Endothelial cell of umbilical vein (primary cell): Measurements from ENCODE around the gene ATXN10. TPM values are rescaled to one million over a fixed set of nuclear protein-coding genes. Genes with fewer than 3 reads are reported as not detected.

Source experiments
- BruUV-seq: library from RNA; stranded (reverse); fragments of 400-500 nt; replicated peaks from 2 replicates; lab custom pipeline; 2021; lab: Mats Ljungman, UMichigan
- CTCF ChIA-PET: fragments of 300-600, 350-600 bp; sonication (Branson Sonifier 250); formaldehyde crosslinking; loops from one replicate; lab custom pipeline; 2021; ENCODE audit warnings: antibody characterized with exemption, inconsistent platforms; lab: Charles Lee
- POLR2A ChIA-PET: fragments of 300-600, 350-600 bp; sonication (Branson Sonifier 250); formaldehyde crosslinking; loops from one replicate; lab custom pipeline; 2021; ENCODE audit warnings: antibody characterized with exemption, inconsistent platforms; lab: Charles Lee
- DNase-seq: peaks from one replicate; pipeline ENCODE4 v3.0.0-alpha.2; 2011; ENCODE audit warnings: low read depth, low spot score
- FAIRE-seq: peaks from 2 replicates; lab custom pipeline; 2011; peaks lifted over from hg19 to GRCh38; lab: Jason Lieb, UNC
- H2AFZ ChIP-seq: 2 replicates; pipeline ENCODE4 v1.6.0; 2012; ENCODE audit warnings: low read depth, low read length, control low read depth, inconsistent platforms
- H3K27ac ChIP-seq: 2 replicates; pipeline ENCODE4 v1.5.1; 2011; ENCODE audit warnings: low read depth, mild to moderate bottlenecking, control low read depth, low read length, moderate library complexity; ENCODE audit not compliant: insufficient read depth
- H3K27me3 ChIP-seq, 2 experiments: 2 replicates each; pipeline versions ENCODE4 v1.6.0 to v1.6.1; 2011; ENCODE audit warnings: low read length in 2 of 2, mixed read lengths in 1 of 2; ENCODE audit not compliant: control insufficient read depth in 2 of 2, insufficient read depth in 2 of 2
- H3K36me3 ChIP-seq, 2 experiments: 2 replicates in 1 of 2; 3 replicates in 1 of 2; pipeline ENCODE4 v1.5.1; 2011; ENCODE audit warnings: low read length in 2 of 2, mild to moderate bottlenecking in 1 of 2, moderate library complexity in 1 of 2; ENCODE audit not compliant: control insufficient read depth in 2 of 2, insufficient read depth in 2 of 2; ENCODE audit errors: extremely low read depth in 1 of 2
- H3K4me1 ChIP-seq: 3 replicates; pipeline ENCODE4 v1.5.1; 2011; ENCODE audit warnings: mild to moderate bottlenecking, low read length; ENCODE audit not compliant: control insufficient read depth, insufficient read depth; ENCODE audit errors: extremely low read depth
- H3K4me2 ChIP-seq: 2 replicates; pipeline ENCODE4 v1.6.1; 2011; ENCODE audit warnings: low read length, control low read depth, mixed read lengths; ENCODE audit not compliant: insufficient read depth
- H3K4me3 ChIP-seq, 3 experiments: fragments of 200-600 bp in 1 of 3; sonication (generic), shearing (Covaris generic) in 1 of 3; replicated peaks in 1 of 3; 2 replicates each; pipeline ENCODE4 v1.5.1; 2011 to 2016; ENCODE audit warnings: control low read depth in 3 of 3, low read length in 3 of 3, mild to moderate bottlenecking in 2 of 3, inconsistent platforms in 1 of 3, low read depth in 1 of 3, moderate library complexity in 1 of 3; ENCODE audit not compliant: insufficient read depth in 1 of 3
- H3K79me2 ChIP-seq: 2 replicates; pipeline ENCODE4 v1.6.0; 2012; ENCODE audit warnings: low read length, inconsistent platforms; ENCODE audit not compliant: control insufficient read depth, insufficient read depth
- H3K9ac ChIP-seq: replicated peaks from 2 replicates; pipeline ENCODE3; 2011; ENCODE audit warnings: low read length, control low read depth; ENCODE audit not compliant: insufficient read depth; ENCODE audit errors: extremely low read depth
- H3K9me1 ChIP-seq: replicated peaks from 3 replicates; pipeline ENCODE4 v1.6.0; 2011; ENCODE audit warnings: mild to moderate bottlenecking, low read length; ENCODE audit not compliant: control insufficient read depth, insufficient read depth; ENCODE audit errors: extremely low read depth
- H3K9me3 ChIP-seq: replicated peaks from 2 replicates; pipeline ENCODE4 v1.5.1; 2012; ENCODE audit warnings: low read length, inconsistent platforms; ENCODE audit not compliant: control insufficient read depth, insufficient read depth
- H4K20me1 ChIP-seq: replicated peaks from 2 replicates; pipeline ENCODE3; 2011; ENCODE audit warnings: mild to moderate bottlenecking, low read length; ENCODE audit not compliant: control insufficient read depth, insufficient read depth; ENCODE audit errors: extremely low read depth
- EZH2 ChIP-seq: IDR thresholded peaks from 2 replicates; pipeline ENCODE4 v1.6.1; 2012; ENCODE audit warnings: borderline replicate concordance, low read depth, mild to moderate bottlenecking, moderate library complexity, low read length, inconsistent platforms; ENCODE audit not compliant: severe bottlenecking
- FOS ChIP-seq: IDR thresholded peaks from 2 replicates; pipeline ENCODE4 v1.6.1; 2011; ENCODE audit warnings: mild to moderate bottlenecking, low read length, moderate library complexity, borderline replicate concordance; ENCODE audit not compliant: insufficient read depth
- GATA2 ChIP-seq: IDR thresholded peaks from 2 replicates; pipeline ENCODE4 v1.7.0; 2011; ENCODE audit warnings: low read depth, mild to moderate bottlenecking, moderate library complexity, mixed read lengths, low read length; ENCODE audit not compliant: insufficient read length, insufficient read depth
- JUN ChIP-seq: IDR thresholded peaks from 2 replicates; pipeline ENCODE4 v1.6.1; 2011; ENCODE audit warnings: borderline replicate concordance, low read depth; ENCODE audit not compliant: insufficient read length, insufficient read depth
- MAX ChIP-seq: IDR thresholded peaks from 2 replicates; pipeline ENCODE4 v1.6.1; 2011; ENCODE audit not compliant: insufficient read depth, insufficient read length
- MYC ChIP-seq: IDR thresholded peaks from one replicate; pipeline ENCODE4 v1.6.1; 2011; ENCODE audit warnings: mild to moderate bottlenecking, low read depth, low read length
- POLR2A ChIP-seq: IDR thresholded peaks from 2 replicates; pipeline ENCODE4 v1.6.1; 2012; ENCODE audit warnings: low read depth, mild to moderate bottlenecking, control low read depth, low read length
- POLR2AphosphoS5 ChIP-seq: IDR thresholded peaks from 2 replicates; pipeline ENCODE4 v1.6.1; 2012; ENCODE audit warnings: low read depth, mild to moderate bottlenecking, control low read depth, low read length, moderate library complexity; ENCODE audit not compliant: insufficient read depth
- dilution Hi-C: fragments of 300-500 bp; cut with MboI; formaldehyde crosslinking; loops from one replicate; pipeline ENCODE4 v1.15.0; 2019; ENCODE audit warnings: low sequenced_read_pairs; ENCODE audit not compliant: extremely low pct_ligation_motif_present
- intact Hi-C: fragments of 100-400 bp; cut with micrococcal nuclease; formaldehyde crosslinking; loops from one replicate; pipeline ENCODE4 v1.10.0; 2022
- polyA plus RNA-seq, 4 experiments: library from polyadenylated mRNA; depleted of rRNA in 3 of 4; stranded (reverse) in 3 of 4; unstranded in 1 of 4; fragments of >200 nt; gene quantifications; 2 replicates each; pipeline versions ENCODE4 v1.2.1 to v1.2.3, GENCODE V29; 2011 to 2012; ENCODE audit warnings: missing spikeins in 1 of 4
- total RNA-seq: library from RNA; stranded (reverse); gene quantifications from 2 replicates; pipeline ENCODE4 v1.2.3, GENCODE V29; 2021

Gene ATXN10
- total and polyA plus RNA-seq, 2 donors (not counting 3 experiments of a cell fraction or from before 2014, with no cell fraction given): 73.2 to 91.9 TPM

- Histone ChIP-seq H3K27me3 (no peaks in the 10 kb centered on the region), H3K9me3 (no peaks in the 10 kb centered on the region), H3K4me2 (no peak overlapping the region), H3K9ac (no peak overlapping the region), H3K27ac (no peak overlapping the region), H3K4me3 (no peak overlapping the region), H3K79me2 (no peaks in the 10 kb centered on the region), H4K20me1 (no peaks in the 10 kb centered on the region), H3K36me3 (peaks cover 0 to 5% of the 10 kb centered on the region in 2 experiments), H2AFZ (no peak overlapping the region), H3K4me1 (peaks cover 11% of the 10 kb centered on the region), H3K9me1 (no peaks in the 10 kb centered on the region)
- FAIRE-seq (no peak), DNase-seq (no peak)
- TF ChIP-seq GATA2 (no peak), POLR2AphosphoS5 (no peak), FOS (no peak), EZH2 (no peak), MAX (no peak), MYC (no peak), JUN (no peak), POLR2A (no peak)
- BruUV-seq: no TSS peak
- ChIA-PET POLR2A (no interaction called here), CTCF (interaction anchor here (2.3 kb wide), 1 partner anchor 36 kb away, joined by 10 read pairs; no protein-coding TSS in a partner anchor)
- dilution Hi-C loops: no loop called here
- intact Hi-C loops: no loop called here
Observed at GRCh38 chr22:45828841-45829240, 157.2 kb downstream of the ATXN10 start.
